Heart right ventricle (tissue), 16 donors: ENCODE measurements around the gene KRTAP10-6. TPM values are rescaled to one million over a fixed set of nuclear protein-coding genes. Genes with fewer than 3 reads are reported as not detected.
A peak's percentile ranks its signal among the peaks of the same experiment; 100 is the strongest.
"Not testable (repeated sequence)": the region's sequence is repeated elsewhere in the genome, so short reads cannot be mapped to it uniquely, and the experiment has no call there.

ENCODE experiments used
- ATAC-seq, 8 donors: fragments of 200-7000 bp; cut with Tn5 transposase; one replicate each; pipeline ENCODE4 v1.9.1; 2020; ENCODE audit warnings: mild to moderate bottlenecking in 8 of 8, moderate library complexity in 8 of 8, moderate number of reproducible peaks in 1 of 8
- DNase-seq, 2 donors: peaks; one replicate each; pipeline ENCODE4 v3.0.0-alpha.2; 2020
- H3K27ac ChIP-seq, 10 donors: fragments of 200-600 bp; sonication (generic) in 2 of 10; one replicate each; pipeline versions ENCODE4 v1.5.0 to v1.8.0; 2020 to 2022; ENCODE audit warnings: mild to moderate bottlenecking in 3 of 10
- H3K27me3 ChIP-seq, 7 donors: fragments of 200-600 bp; one replicate each; pipeline ENCODE4 v1.8.0; 2021 to 2022; ENCODE audit warnings: mild to moderate bottlenecking in 2 of 7
- H3K36me3 ChIP-seq, 9 donors: fragments of 200-600 bp; sonication (generic) in 1 of 9; one replicate each; pipeline versions ENCODE4 v1.5.0 to v1.8.0; 2020 to 2022; ENCODE audit warnings: mild to moderate bottlenecking in 2 of 9
- H3K4me1 ChIP-seq, 9 donors: fragments of 200-600 bp; sonication (generic) in 1 of 9; one replicate each; pipeline versions ENCODE4 v1.5.0 to v1.8.0; 2020 to 2022; ENCODE audit warnings: mild to moderate bottlenecking in 4 of 9
- H3K4me3 ChIP-seq, 10 donors: fragments of 200-600 bp; sonication (generic) in 2 of 10; one replicate each; pipeline versions ENCODE4 v1.5.0 to v1.8.0; 2020 to 2022; ENCODE audit warnings: mild to moderate bottlenecking in 7 of 10, moderate library complexity in 2 of 10
- H3K9me3 ChIP-seq, 11 donors: fragments of 200-600 bp in 10 of 11; sonication (generic) in 2 of 11; one replicate each; pipeline versions ENCODE4 v1.5.0 to v1.8.0; 2013 to 2022; ENCODE audit warnings: mild to moderate bottlenecking in 2 of 11, control low read depth in 1 of 11, moderate library complexity in 1 of 11
- WGBS, 2 donors: extraction: QIAGEN DNeasy Blood & Tissue Kit; methylation state at CpG; one replicate each; pipeline ENCODE4 v1.1.7; 2013; ENCODE audit warnings: inconsistent platforms in 1 of 2; 5-methylcytosine and 5-hydroxymethylcytosine counted together
- intact Hi-C, 10 donors: fragments of 100-400 bp; cut with DNase I; formaldehyde crosslinking; loops; one replicate each; pipeline versions ENCODE4 v1.11.1 to v1.14.2; 2022
- polyA plus RNA-seq, 2 donors: library from polyadenylated mRNA; stranded (reverse); fragments of 200-250 nt; gene quantifications; one replicate each; pipeline ENCODE4 v1.2.3, GENCODE V29; 2013
- total RNA-seq, 10 donors: library from RNA; stranded (reverse); fragmentation: NEBNext Ultra II Directional in 3 of 10; extraction: Animal tissue kit (Norgen Biotek cat#: 25700) in 3 of 10; gene quantifications; one replicate each; pipeline versions ENCODE4 v1.2.1 to v1.2.4, GENCODE V29; 2021 to 2023
- TF ChIP-seq, protein P1 (sequence below), 9 donors: fragments of 200-600 bp; sonication (generic) in 2 of 9; IDR thresholded peaks; one replicate each; pipeline versions ENCODE4 v1.5.0 to v1.8.0; 2021 to 2022; ENCODE audit warnings: antibody characterized with exemption in 9 of 9, mild to moderate bottlenecking in 5 of 9, moderate library complexity in 1 of 9
- donor health status: Arrhythmogenic right ventricular cardiomyopathy.
- donor health status: ischemic (EF 13 %, LVEDD 7.1; RV severe dilation, severe dysfunction).
- donor health status: healthy with polysubstance abuse.
- donor health status: DM: no; HTN: yes; CAD: no.
- donor health status: DM: no; HTN: no; CAD: no.
- donor health status: ischemic (EF 25% LVEDD 6.9; RV normal size, moderate dysfunction).
- donor health status: ischemic (EF 25% LVEDD 5.7; RV mildly dilated, moderate dysfunction).
- donor health status: healthy.
- donor health status: DM: yes; HTN: yes; CAD: no.
- donor health status: Ischemic cardiomyopathy.
- donor health status: ischemic (EF 35%, LVEDD 5.7; RV mildly dilated, moderate dysfunction).
- donor health status: nonischemic (EF 11% LVEDD 7.7; RV severe dilation, severe dysfunction).
- donor health status: DM: yes; HTN: yes; CAD: no.
- donor health status: PGD.
- donor health status: ischemic (EF 29% LVEDD 5.4; RV normal size, mild dysfunction).
- donor health status: nonischemic (EF 23%, LVEDD 6.1; RV moderate dilation, normal function).

KRTAP10-6 gene
- total and polyA plus RNA-seq, 12 donors: not detected

DNA sequence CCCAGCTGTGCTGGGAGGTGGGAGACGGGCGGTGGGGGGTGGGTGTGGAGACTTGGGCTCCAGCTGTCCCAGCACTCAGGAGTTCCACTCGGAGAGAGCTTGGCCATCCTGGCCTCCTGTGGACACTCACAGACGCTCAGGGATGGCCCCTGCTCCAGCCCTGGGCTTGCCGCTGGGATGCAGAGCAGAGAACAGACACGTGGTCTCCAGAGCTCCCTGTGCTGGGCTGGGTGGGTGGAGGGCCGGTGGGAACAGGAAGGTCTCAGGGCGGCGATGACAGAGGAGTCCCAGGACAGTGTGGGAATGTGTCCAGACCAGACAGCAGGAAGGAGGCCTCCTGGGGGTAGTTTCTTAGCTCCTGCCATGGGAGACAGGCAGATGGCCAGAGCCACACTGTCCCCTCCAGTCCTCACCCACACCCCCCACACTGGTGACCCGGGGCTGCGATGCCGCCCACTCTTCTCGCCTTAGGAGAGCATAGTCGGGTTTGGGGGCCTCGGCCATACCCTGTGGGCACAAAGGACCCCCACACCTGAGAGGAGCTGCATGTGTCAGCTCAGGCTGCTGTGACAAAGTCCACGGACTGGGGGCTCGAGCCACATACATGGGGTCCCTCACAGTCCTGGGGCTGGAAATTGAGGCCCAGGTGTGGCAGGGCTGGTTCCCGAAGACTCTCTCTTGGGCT is 36.5 kb upstream of the KRTAP10-6 start:
- H3K27me3 ChIP-seq: peaks cover 0 to 31% (median 0%) of the 10 kb centered on the region in 7 donors
- TF ChIP-seq, protein P1, sequence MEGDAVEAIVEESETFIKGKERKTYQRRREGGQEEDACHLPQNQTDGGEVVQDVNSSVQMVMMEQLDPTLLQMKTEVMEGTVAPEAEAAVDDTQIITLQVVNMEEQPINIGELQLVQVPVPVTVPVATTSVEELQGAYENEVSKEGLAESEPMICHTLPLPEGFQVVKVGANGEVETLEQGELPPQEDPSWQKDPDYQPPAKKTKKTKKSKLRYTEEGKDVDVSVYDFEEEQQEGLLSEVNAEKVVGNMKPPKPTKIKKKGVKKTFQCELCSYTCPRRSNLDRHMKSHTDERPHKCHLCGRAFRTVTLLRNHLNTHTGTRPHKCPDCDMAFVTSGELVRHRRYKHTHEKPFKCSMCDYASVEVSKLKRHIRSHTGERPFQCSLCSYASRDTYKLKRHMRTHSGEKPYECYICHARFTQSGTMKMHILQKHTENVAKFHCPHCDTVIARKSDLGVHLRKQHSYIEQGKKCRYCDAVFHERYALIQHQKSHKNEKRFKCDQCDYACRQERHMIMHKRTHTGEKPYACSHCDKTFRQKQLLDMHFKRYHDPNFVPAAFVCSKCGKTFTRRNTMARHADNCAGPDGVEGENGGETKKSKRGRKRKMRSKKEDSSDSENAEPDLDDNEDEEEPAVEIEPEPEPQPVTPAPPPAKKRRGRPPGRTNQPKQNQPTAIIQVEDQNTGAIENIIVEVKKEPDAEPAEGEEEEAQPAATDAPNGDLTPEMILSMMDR (IDR thresholded peaks at IDR 0.05): no peak
- H3K9me3 ChIP-seq: peaks cover 0 to 51% (median 22%) of the 10 kb centered on the region in 11 donors
- peaks cover 0 to 7% (median 0%) of the 10 kb centered on the region in 9 donors for H3K4me1 ChIP-seq
- DNase-seq (no peak), ATAC-seq (peak in 3 of 8 donors; percentile 43 to 67 (median 53))
- intact Hi-C loops: loop anchor here in 1 of 10 donors (10.0 kb wide), 1 partner anchor 156 kb away; no protein-coding TSS in a partner anchor
- no peak overlapping the region for H3K4me3 ChIP-seq
- no peaks in the 10 kb centered on the region for H3K36me3 ChIP-seq
- H3K27ac ChIP-seq: no peak overlapping the region
- WGBS, 2 donors: 47 to 56% methylated on average over 18 of the region's 18 CpGs

DNA sequence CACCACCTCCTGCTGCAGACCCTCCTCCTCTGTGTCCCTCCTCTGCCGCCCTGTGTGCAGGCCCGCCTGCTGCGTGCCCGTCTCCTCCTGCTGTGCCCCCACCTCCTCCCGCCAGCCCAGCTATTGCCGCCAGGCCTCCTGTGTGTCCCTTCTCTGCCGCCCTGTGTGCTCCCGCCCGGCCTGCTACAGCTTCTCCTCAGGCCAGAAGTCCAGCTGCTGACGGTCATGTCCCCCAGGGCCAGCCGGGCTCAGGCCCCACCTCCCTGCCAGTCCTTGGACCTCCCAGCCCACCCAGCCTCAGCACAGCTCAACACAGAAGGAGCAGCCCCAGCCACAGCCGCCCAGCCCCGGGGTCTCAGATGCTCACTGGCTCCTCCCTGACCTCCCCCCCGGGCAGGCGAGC is 35.5 kb upstream of the KRTAP10-6 start:
- intact Hi-C loops: loop anchor here in 1 of 10 donors (10.0 kb wide), 1 partner anchor 157 kb away; no protein-coding TSS in a partner anchor
- Histone ChIP-seq H3K9me3 (peaks cover 0 to 55% (median 32%) of the 10 kb centered on the region in 11 donors), H3K27me3 (peaks cover 0 to 31% (median 0%) of the 10 kb centered on the region in 7 donors)
- not testable (repeated sequence) for DNase-seq, H3K36me3 ChIP-seq, H3K4me1 ChIP-seq, H3K27ac ChIP-seq, H3K4me3 ChIP-seq
- 41 to 48% methylated on average over 13 to 14 of the region's 15 CpGs for WGBS, 2 donors
- ATAC-seq: peak in 2 of 8 donors; percentile 27 to 49

DNA sequence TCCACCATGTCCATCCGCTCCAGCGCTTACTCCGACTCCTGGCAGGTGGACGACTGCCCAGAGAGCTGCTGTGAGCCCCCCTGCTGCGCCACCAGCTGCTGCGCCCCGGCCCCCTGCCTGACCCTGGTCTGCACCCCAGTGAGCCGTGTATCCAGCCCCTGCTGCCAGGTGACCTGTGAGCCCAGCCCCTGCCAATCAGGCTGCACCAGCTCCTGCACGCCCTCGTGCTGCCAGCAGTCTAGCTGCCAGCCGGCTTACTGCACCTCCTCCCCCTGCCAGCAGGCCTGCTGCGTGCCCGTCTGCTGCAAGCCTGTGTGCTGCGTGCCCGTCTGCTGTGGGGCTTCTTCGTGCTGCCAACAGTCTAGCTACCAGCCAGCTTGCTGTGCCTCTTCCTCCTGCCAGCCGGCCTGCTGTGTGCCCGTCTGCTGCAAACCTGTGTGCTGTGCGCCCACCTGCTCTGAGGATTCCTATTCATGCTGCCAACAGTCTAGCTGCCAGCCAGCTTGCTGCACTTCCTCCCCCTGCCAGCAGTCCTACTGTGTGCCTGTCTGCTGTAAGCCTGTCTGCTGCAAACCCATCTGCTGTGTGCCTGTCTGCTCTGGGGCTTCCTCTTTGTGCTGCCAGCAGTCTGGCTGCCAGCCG is 35.0 kb upstream of the KRTAP10-6 start:
- not testable (repeated sequence) for H3K36me3 ChIP-seq, H3K4me3 ChIP-seq, H3K4me1 ChIP-seq, DNase-seq, H3K27ac ChIP-seq, ATAC-seq
- peaks cover 0 to 55% (median 27%) of the 10 kb centered on the region in 11 donors for H3K9me3 ChIP-seq
- peaks cover 0 to 31% (median 0%) of the 10 kb centered on the region in 7 donors for H3K27me3 ChIP-seq
- intact Hi-C loops: loop anchor here in 1 of 10 donors (10.0 kb wide), 1 partner anchor 157 kb away; no protein-coding TSS in a partner anchor
- 75 to 84% methylated on average over 15 to 17 of the region's 20 CpGs for WGBS, 2 donors

- ATAC-seq: peak in 1 of 8 donors; percentile 36
Observed at GRCh38 chr21:44626673-44627143, 34.4 kb upstream of the KRTAP10-6 start, which contains the start of gene KRTAP10-9. KRTAP10-9 (plus strand) TSS chr21:44627093; CDS start chr21:44627172, 79 bp downstream.

More at GRCh38 chr21:44626673-44627143, 34.4 kb upstream of the KRTAP10-6 start, which contains the start of gene KRTAP10-9:
- Histone ChIP-seq H3K27me3 (peaks cover 0 to 31% (median 0%) of the 10 kb centered on the region in 7 donors), H3K36me3 (no peaks in the 10 kb centered on the region), H3K9me3 (peaks cover 0 to 49% (median 21%) of the 10 kb centered on the region in 11 donors), H3K27ac (no peak within 1 kb of the TSS), H3K4me1 (peaks cover 0 to 7% (median 0%) of the 10 kb centered on the region in 9 donors), H3K4me3 (no peak within 1 kb of the TSS)
- DNase-seq: no peak
- TF ChIP-seq, protein P1 (IDR thresholded peaks at IDR 0.05): no peak
- intact Hi-C loops: loop anchor here in 1 of 10 donors (10.0 kb wide), 1 partner anchor 158 kb away; no protein-coding TSS in a partner anchor
- 44 to 71% methylated on average over 7 of the region's 7 CpGs for whole genome bisulfite sequencing, 2 donors
